Coronary artery (tissue), 2 donors: Measurements from ENCODE around the gene CDKL1.

ENCODE experiments used
- DNase-seq: peaks from one replicate; pipeline ENCODE4 v3.0.0-alpha.2; 2017; ENCODE audit warnings: low spot score
- H3K27ac ChIP-seq, 2 donors: fragments of 200-600 bp; sonication (generic); one replicate each; pipeline ENCODE4 v1.5.1; 2016 to 2019
- H3K4me3 ChIP-seq: fragments of 200-600 bp; sonication (generic); 2 replicates; pipeline ENCODE4 v1.5.1; 2016; ENCODE audit warnings: mild to moderate bottlenecking, moderate library complexity
- TF ChIP-seq, protein P1 (sequence below): fragments of 200-600 bp; sonication (generic); IDR thresholded peaks from one replicate; pipeline ENCODE4 v1.5.1; 2019; ENCODE audit warnings: antibody characterized with exemption

Gene CDKL1

DNA sequence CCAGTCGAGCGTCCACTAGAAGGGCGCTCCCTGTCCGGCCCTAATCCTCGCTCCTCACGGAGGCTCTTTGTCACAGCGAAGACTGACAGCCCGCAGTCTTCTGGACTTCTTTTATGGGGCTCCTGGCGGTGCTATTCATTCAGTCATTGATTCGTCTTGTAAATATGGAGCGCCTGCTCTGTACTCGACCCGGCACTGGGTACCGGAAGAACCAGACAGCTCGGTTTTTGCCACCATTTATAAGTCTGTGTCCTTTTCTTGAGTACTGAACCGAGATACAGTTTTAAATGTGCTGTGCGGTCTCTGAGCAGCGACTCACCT, 84.0 kb downstream of the CDKL1 start:
- Histone ChIP-seq H3K27ac (peak overlapping the region; percentile 94 to 97), H3K4me3 (peak overlapping the region; percentile 95)
- DNase-seq = no peak
- TF ChIP-seq, protein P1, sequence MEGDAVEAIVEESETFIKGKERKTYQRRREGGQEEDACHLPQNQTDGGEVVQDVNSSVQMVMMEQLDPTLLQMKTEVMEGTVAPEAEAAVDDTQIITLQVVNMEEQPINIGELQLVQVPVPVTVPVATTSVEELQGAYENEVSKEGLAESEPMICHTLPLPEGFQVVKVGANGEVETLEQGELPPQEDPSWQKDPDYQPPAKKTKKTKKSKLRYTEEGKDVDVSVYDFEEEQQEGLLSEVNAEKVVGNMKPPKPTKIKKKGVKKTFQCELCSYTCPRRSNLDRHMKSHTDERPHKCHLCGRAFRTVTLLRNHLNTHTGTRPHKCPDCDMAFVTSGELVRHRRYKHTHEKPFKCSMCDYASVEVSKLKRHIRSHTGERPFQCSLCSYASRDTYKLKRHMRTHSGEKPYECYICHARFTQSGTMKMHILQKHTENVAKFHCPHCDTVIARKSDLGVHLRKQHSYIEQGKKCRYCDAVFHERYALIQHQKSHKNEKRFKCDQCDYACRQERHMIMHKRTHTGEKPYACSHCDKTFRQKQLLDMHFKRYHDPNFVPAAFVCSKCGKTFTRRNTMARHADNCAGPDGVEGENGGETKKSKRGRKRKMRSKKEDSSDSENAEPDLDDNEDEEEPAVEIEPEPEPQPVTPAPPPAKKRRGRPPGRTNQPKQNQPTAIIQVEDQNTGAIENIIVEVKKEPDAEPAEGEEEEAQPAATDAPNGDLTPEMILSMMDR = no peak

DNA sequence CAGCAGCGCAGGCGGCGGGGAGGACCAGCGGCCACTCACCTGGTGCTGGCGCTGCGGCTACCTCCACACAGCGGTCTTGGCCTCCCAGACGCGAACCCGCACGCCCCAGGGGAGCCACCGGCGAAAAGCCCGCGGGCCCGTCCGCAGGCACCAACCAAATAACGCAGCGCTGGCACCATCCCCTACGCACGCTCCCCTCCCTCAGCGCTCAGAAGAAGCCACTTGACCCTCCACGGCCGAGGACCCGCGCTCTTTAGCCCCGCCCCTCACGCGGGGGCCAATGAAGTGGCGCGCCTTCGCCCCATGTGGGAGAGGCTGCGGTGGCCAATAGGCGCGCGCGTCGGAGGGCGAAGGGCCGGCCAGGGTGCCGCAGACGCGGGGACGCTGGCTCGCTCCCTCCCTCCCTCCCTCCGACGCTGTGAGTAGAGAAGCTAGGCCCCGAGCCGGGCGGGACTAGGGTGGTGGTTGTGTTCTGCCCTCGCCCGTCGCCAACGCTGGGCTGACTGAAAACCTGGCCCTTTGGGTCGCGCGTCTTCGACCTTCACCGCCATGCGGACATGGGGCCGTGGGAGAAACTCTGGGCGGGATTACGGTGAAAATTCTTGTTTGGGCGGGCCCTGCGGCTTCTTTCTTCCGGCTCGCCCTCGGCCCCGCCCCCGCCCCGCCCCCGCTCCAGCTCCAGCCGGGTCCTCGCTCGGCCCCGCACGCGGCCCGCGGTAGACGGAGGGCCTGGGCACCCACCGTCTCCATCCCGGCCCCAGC, 84.5 kb downstream of the CDKL1 start, which contains the start of the genes DMAC2L and L2HGDH:
TSS of gene DMAC2L (plus strand) at position 353 of the 762 bp plus-strand sequence. CDS start 9,164 bp downstream, outside the sequence.
TSS of gene L2HGDH (minus strand) at position 258 of the 762 bp plus-strand sequence. CDS start at position 179, 79 bp downstream.
- TF ChIP-seq, protein P1 = no peak
- Histone ChIP-seq H3K4me3 (peak within 1 kb of the TSS; percentile 95), H3K27ac (peak within 1 kb of the TSS; percentile 94 to 97)
- peak; percentile 93 for DNase-seq

DNA sequence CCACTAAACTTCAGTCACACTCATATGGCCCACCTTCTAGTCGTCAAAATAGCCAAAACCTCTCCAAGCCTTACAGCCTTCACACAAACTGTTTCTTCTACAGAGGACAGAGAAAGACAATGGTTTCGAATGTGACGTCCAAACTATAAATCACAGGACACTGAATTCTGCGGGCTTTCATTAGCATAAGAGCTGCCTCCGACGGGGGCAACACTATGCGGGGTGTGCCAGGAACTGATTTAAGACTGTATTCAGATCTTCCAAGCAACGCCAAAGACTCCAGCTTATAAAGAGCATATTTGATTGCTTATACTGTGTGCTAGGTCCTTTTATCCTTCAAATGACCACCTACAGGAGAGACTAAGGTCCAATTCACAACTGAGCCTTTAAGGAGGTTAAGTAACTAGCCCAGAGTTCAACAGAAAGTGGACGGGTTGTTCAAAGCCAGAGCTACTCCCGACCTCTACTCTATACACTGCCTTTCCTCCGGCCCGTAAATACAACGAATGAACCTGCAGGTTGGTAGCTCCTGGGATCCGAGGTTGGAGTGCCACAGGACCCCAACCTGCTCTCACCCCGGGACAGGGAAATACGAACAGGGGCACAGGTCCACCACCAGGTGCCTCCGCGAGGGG, 85.2 kb downstream of the CDKL1 start:
- TF ChIP-seq, protein P1 = no peak
- no peak for DNase-seq
- Histone ChIP-seq H3K4me3 (peak overlapping the region; percentile 95), H3K27ac (peak overlapping the region; percentile 94 to 97)

DNA sequence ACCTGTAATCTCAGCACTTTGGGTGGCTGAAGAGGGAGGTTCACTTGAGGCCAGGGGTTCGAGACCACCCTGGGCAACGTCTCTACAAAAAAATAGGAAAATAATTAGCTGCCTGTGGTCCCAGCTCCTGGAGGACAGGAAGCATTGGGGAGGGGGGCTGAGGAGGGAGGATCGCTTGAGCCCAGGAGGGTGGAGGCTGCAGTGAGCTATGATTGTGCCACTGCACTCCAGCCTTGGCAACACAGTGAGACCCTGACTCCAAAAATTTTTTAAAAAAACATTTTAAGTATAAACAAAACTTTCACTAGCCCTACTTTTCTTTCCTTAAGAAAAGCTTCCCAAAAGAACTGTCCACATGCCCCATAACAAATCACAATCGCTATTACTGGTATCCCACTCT, 86.2 kb downstream of the CDKL1 start:
- TF ChIP-seq, protein P1 = no peak
- no peak overlapping the region for H3K4me3 ChIP-seq
- H3K27ac ChIP-seq = no peak overlapping the region
- DNase-seq = no peak

DNA sequence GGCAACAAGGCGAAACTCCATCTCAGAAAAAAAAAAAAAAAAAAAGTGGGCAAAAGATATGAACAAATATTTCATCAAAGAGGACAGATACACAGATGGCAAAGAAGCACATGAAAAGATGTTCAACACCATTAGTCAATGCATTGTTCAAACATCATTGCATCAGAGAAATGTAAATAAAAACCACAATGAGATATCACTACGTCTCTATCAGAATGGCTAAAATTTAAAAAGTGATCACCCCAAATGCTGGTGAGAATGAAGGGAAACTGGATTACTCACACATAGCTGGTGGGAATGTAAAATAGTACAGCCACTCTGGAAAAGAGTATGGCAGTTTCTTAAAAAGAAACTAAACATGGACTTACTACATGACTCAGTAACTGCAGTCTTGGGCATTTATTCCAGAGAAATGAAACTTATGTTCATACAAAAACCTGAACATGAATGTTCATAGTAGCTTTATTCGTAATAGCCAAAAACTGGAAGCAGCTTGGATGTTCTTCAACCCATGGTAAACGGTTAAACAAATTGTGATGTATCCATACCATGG, 88.2 kb downstream of the CDKL1 start:
- Histone ChIP-seq H3K4me3 (no peak overlapping the region), H3K27ac (no peak overlapping the region)
- DNase-seq = no peak
- TF ChIP-seq, protein P1 = no peak

DNA sequence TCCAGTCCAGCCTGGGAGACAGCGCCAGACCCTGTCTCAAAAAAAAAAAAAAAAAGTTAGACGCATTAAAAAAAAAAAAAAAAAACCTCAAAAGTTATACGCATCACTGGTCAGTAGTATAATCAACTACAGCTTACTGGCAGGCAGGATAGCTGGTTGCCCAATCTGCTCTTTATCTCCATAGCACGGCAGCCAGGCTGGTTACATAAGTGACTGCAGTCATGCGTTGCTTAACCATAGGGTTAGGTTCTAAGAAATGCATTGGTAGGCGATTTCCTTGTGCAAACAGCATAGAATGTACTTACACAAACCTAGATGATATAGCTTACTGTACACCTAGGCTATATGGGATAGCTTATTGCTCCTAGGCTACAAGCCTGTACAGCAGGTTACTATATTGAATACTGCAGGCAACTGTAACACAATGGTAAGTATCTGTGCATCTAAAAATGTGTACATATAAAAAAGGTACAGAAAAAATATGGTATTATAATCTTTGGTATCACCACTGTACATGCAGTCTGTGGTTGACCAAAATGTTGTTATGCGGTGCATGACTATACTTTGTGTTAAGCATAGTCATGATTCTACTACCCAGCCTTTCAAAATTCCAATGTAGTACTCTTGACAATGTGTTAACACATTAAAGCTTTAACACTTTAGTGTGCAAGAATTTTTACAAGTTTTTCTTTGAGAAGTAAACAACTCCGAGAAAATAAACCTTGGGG, 92.8 kb downstream of the CDKL1 start:
- TF ChIP-seq, protein P1 = no peak
- no peak overlapping the region for H3K4me3 ChIP-seq
- H3K27ac ChIP-seq = no peak overlapping the region
- DNase-seq = no peak
